GM21367 (cell line): ENCODE results near the gene CIROP.
"Not testable (repeated sequence)": the region's sequence is repeated elsewhere in the genome, so short reads cannot be mapped to it uniquely, and the experiment has no call there.

Experiments used
- ATAC-seq: cut with Tn5 transposase; IDR thresholded peaks from one replicate; pipeline ENCODE4 v1.9.1; 2021; ENCODE audit not compliant: unreplicated experiment

Gene CIROP

DNA sequence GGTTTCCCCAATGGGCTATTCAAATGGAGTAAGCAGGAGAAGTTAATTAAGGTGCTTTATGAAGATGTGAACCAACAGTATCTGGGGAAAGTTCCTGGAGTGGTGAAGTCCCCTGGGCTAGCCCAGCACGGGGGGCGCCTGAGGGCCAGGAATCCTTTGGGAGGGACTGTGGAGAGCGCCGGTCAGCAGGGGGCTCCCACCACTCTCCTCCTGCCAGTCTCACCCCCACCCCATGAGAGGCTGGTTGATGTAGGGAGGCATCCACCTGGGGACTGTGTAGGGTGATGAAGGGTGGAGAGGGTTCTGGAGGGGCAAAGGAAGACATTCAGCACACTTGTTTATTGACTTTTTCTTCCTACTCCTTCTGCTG, 9.9 kb upstream of the CIROP start:
- ATAC-seq, result no peak

DNA sequence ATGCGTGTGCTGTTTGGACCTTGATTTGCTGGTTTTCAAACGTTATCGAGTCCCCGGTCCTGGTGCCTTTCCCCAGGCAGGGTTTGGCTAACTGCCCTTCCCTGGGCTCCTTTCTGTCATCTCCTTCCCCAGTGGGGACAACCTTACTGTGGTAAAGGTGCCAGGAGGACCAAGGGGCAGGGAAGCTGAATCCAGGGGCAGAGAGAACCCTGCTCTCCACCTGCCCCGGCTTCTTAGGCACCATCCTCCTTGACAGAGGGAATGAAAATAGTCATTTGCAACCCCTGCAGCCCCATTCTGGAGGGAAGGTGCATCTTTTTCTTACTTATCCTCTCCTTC, 9.3 kb upstream of the CIROP start:
- ATAC-seq, result no peak

DNA sequence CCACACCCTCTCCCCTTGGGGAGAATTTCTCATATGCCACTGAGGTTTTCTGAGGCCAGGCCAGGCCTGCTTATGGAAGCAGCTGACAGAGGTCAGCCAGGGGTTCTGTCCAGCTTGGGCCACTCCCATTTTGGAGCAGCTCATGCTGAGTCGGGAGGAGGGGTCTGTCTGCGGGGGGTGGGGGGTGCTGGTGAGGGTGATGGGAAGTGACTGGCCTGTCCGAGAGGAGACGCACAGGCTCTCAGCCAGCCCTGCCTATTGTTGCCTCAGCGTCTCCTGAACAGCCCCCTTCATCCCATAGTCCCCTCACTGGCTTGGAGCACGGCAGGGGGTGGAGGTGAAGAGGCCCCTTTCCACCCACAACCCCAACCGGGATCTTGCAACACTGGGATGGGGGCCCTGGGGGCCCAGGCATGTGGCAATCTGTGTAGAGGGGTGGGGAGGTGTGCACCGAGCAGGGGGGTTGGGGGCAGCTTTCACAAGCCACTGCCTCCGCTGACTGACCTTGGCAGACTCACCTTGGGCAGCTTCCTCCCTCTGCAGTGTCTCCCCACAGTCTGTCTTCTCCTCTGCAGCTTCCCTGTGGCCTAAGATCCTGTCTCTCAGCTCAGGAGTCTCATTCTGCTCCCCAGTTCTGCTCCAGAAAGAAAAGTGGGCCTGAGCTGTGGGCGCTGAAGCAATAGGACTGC, 8.8 kb upstream of the CIROP start:
- ATAC-seq, result no peak

DNA sequence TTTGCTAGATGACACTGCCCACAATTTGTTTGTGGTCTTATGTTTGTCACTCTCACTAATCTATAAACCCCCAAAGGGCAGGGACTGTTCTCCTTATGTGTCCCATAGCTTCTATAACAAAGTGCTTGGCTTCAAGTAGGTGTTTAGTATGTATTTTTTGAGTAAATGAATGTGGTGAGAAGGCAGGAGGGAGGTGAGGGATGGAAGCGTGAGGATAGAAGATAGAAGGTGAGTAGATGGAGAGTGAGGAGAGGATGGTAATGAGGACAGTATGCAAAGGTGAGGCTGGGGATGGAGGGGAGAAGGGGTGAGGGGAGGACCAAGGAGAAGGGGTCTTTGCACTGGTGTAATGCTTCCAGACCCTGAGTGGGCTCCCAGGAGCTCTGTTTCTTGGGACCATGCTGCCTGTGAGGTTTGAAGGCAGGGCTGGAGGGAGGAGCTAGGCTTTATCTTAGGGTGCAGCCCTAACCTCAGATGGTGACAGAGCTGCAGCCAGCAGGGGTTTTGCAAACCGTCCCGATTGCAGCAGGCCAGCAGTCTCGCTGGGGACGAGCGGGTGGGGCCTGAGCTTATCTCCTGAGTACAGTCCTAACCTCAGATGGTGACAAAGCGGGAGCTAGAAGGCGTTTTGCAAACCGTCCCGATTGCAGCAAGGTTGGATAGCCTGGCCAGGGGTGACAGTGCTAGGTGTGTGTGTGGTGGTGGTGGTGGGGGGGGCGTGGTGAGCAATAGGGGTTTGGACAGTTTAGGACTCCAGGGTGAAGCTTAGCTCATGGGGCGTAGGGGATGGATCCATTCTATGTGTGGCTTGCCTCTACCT, 7.8 kb upstream of the CIROP start:
- ATAC-seq, result no peak

DNA sequence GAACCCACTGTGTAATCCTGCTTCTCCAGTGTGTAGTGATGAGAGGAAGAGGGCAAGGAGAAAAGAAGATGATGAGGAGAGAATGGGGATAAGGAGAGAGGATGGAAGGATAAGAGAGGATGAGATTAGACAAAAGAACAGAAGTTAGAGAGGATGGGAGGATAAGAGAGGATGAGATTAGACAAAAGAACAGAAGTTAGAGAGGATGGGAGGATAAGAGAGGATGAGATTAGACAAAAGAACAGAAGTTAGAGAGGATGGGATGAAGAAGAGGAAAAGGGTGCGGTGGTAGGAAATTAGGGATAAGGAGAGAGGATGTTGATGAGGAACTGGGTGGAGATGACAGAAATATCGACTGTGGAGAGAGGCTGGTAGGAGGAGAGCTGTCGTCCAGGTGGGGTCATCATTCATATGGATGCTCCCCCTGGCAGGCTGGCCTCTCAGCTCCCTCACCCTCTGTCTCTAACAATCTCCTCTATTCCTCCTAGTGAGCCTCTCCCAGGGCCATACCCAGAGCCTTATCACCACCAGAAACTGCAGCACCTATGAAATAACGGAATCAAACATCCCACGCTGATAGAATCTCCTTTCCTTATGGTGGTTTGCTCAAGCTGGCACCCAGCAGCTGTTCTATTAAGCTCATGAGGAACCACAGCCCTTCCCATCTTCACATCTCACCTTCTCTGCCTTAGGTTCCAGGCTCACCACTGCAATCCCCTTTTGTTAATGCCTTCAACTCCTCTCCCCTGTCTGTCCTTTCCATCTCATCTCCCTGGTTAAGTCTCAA, 6.0 kb upstream of the CIROP start:
- no peak for ATAC-seq

DNA sequence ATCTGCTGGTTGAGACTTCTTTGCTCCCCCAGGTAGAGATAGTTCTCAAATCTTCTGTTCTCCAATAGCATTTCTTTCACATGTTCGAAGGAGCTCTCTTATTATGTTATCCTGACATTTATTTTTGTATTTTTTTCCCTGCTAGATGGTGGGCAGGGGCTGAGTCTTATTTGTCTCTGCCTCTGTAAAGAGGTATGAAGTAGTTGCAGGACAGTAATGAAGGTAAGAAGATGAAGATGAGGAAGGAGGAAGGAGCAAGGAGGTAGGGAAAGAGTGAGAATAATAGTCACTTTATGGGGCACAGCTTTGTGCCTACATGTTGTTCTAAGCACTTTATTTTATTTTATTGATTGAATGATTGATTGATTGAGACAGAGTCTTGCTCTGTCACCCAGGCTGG, 5.0 kb upstream of the CIROP start:
- ATAC-seq, result no peak

DNA sequence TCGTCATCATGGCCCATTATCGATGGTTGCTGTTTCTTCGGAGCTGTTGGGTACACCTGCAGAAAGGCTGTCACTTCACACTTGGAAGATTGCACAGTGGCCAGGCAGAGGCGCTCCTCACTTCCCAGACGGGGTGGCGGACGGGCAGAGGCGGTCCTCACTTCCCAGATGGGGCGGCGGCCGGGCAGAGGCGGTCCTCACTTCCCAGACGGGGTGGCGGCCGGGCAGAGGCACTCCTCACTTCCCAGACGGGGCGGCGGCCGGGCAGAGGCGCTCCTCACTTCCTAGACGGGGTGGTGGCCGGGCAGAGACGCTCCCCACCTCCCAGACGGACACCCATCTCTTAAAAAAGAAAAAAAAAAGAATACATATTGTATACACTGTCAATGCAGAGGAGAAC, 3.4 kb upstream of the CIROP start:
- ATAC-seq, result not testable (repeated sequence)

DNA sequence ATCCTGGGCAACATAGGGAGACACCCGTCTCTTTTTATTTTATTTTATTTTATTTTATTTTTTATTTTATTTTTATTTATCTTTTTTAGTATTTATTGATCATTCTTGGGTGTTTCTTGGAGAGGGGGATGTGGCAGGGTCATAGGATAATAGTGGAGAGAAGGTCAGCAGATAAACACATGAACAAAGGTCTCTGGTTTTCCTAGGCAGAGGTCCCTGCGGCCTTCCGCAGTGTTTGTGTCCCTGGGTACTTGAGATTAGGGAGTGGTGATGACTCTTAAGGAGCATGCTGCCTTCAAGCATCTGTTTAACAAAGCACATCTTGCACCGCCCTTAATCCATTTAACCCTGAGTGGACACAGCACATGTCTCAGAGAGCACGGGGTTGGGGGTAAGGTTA, 2.8 kb upstream of the CIROP start:
- ATAC-seq, result not testable (repeated sequence)

DNA sequence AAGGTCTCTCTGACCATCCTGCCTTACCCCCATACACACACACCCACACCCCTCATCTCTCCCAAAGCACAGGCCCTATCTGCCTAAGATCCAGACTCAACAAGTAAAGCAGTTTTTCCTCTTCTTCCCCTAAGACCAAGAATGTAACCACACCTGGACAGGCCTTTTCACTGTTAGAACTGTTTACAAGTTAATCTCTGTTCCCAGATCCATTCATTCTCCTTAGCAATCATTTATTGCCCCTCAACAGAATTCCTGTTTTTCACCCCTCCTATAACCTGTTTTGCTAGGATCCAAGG, 1.9 kb upstream of the CIROP start:
- no peak for ATAC-seq

DNA sequence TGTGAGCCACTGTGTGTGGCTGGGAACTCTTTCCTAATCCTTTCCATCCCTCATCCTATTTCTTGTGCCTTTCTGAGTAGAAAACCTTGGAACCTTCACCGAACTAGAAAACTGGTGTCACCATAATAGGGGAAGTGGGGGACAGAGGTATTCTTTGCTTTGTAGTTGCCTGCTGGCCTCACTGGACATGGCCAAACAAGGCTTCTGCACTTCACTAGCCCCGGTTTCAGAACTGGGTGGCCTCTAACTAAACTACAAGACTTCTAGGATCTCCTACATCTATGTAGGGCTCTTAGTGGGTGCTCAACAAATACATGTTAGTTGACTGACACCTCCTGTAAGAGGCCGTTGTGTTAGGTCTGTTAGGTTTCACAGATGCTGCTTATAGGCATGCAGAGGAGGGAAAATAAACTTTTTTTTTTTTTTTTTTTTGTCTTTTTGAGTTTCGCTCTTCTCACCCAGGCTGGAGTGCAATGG, 597 bp upstream of the CIROP start:
- ATAC-seq, result no peak

DNA sequence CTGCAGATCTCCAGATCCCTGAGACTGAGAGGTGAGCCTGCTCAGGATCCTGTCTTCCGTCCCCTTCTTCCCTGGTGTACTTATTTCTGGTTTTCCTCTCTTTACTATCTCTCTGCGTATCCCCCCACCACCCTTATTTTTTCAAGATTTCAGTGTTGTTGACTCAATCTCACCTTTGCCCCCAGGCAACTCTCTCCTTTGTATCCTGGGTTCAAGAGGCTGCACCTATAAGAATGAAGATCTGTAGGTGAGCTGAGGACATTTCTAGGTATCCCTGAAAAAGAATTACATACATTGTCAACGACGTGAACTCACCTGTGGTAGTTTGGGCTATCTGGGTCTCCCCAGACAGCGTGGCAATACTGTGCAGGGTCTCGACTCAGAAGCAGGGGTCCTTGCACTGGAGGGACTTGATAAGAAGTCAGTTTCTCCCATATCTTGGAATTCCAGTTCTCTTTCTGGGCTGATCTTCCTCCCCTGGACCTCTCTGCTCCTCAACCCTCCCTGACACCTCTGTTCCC, 659 bp downstream of the CIROP start:
- no peak for ATAC-seq

DNA sequence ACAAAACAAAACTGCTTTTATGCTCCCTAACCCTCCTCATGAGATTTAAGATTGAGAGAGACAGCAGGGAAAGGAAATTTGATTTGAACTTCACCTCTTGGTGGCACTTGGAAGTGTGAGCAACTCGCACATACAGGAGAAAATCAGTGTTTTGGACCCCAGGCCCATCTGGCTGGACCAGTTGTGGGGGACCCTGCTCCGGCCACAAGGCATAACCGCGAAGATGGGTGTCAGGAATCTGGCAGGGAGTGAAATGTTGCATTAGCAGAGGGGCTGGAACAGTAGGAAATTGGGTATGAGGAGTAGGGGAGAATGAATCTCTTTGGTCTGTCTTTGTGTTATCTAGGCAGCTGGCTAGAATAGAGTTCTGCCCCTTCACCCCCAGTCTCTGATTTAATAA, 1.2 kb downstream of the CIROP start:
- no peak for ATAC-seq

DNA sequence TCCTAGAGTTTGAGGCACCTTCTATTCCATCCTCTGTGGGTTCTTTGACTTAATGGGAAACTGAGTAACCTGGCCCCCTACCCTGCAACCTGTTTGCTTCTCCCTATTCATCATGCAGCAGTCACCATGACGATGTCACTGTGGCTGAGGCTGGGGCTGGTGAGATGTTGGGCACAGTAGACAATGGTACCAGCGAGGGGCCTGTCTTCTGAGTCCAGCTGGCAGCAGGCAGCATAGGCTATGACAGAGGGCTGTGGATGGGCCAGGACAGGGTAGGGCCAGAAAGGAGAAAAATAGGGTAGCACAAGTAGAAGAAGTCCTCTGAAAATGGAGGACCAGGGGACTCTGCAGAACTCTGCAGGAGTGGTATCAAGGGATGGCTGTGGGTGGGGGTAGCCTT, 2.0 kb downstream of the CIROP start:
- no peak for ATAC-seq

DNA sequence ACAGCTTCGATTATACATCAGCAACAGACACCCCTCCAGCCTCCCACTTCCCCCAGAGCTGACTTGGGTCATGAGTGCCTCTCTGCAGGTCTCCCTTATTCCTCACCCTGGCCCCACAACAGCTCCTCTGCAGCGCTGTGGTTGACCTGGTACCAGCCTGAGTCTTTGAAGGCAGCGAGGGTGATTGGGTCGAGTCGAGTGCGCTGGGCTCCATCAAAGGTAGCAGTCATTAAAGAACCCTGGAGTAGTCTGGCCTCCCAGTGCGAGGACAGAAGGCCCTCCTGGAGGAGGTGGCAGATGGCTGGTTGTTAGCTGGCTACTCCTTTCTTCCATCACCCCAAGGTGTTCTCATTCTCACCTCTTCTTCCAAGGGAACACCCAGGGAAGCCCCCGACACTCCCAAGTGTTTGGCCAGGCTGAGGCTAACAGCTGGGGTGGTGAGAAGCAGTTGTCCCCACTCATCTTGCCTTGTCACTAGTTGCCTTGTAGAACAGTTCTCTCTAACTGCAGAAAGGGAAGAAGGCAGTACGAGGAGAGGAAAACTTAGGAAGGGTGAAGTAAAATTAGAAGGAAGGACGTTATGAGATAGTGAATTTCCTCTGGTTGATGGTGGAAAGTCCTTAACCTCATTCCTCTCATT, 2.7 kb downstream of the CIROP start:
- no peak for ATAC-seq

DNA sequence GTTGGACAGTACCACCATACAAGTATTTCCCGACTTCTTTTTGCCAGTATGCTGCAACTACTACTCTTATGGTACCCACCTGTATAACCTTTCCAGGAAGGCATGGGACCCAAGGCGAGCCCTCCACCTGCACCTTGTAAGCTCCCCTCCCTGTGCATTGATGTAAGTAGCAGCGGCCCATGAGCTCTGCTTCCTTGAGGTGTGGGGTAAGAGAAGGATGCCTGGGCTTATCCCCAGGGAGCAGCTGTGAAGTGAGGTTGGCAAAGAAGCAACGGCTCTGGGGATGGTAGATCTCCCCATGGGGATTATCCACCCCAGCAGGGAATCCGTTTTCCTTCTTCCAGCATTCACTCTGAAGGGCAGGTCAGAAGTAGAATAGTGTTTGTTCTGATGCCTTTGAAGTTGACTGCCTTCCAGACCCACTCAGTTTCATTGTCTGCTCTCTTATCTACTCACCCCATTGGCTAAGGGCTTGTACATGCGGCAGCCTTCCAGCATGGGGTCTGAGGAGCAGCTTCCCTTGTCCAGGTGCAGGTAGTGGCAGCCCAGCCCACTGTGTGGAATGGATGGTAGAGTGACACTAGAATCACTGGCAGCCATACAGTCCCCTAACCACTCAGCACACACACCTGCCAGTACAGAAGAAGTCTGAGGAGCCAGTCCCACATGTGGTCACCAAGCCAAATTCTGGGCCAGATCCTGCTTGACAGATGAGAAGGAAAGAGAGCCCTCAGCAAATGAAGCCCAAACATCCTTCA, 3.4 kb downstream of the CIROP start:
- ATAC-seq, result no peak

DNA sequence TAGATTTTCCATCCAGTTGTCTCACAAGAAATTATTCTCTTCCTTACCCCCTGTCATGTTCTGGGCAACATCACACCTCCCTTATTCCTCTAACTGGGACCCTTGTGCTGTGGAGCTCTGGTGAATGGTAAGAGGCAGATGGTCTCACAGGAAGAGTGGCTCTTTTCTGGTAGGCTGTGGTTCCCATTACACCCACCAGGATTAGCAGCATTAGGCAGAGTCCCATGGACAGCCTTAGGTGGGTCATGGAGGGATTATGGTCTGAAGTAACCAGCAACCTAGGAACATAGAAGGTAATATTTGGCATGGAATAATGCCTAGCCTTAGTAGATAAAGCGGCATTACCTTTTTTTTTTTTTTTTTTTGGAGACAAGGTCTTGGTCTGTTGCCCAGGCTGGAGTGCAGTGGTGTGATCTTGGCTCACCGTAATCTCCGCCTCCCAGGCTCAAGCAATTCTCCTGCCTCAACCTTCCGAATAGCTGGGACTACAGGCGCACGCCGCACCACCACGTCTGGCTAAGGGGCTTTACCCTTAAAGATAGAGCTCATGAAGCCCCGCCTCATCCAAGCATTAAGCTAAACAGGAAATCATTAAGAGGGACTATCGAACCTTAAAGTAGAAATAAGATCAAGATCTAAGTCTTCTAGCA, 5.5 kb downstream of the CIROP start:
- no peak for ATAC-seq

DNA sequence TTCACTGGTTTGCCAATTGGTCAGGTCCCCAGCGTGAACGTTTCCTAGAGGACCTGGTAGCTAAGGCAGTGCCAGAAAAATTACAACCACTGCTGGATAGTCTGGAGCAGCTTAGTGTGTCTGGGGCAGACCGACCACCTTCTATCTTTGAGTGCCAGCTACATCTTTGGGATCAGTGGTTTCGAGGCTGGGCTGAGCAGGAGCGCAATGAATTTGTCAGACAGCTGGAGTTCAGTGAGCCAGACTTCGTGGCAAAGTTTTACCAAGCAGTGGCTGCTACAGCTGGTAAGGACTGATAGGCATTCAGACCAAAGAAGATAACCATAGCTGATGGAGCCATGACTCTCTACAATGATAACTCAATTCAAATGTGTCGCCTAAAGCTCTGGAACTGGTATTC, 7.0 kb downstream of the CIROP start:
- ATAC-seq, result no peak

DNA sequence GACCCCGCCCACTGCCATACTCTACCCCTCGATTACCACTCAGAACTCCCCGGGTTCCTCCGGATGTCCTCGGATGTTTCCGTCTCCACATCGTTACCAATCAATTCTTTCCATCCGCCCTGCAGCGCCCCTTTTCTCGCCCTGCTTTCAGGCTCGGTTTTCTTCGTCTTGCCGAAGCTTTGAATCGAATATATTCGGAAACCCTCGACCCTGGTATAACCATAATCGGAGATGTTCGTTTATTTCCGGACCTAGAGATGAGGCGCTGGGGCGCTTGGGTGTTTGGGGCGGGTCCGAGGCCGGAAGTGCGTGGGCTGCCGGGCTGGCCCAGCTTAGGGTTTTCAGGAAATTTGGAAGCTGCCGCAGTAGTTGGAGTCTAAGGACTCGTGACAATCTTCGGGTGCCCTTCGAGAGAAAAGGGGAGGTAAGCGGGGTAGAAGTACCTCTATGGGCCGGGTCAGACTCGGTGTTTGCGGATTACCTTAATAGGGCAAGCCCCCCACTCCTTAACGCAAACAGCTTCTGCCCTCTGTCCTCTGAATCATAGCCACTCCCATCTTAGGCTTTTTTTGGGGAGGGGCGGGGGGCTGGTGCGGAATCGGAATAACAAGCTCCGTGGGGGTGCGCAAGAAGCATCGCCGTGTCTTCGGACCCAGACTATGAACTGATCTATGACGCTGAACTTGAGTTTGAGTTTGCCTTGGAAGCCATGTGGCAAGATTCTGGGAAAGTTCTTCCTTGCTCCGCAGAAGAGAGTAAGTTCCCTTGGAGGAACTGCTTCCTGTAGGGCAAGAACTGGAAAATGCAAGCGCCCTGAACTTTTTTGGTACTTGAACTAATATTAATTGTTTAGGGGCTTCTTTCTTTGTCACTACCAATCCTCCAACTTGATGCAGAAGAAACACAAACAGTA, 9.3 kb downstream of the CIROP start, which contains the start of gene C14orf119:
C14orf119 (plus strand) TSS at position 310 of the 913 bp plus-strand sequence. CDS start 2,154 bp downstream, outside the sequence.
- peak; percentile 91 for ATAC-seq

DNA sequence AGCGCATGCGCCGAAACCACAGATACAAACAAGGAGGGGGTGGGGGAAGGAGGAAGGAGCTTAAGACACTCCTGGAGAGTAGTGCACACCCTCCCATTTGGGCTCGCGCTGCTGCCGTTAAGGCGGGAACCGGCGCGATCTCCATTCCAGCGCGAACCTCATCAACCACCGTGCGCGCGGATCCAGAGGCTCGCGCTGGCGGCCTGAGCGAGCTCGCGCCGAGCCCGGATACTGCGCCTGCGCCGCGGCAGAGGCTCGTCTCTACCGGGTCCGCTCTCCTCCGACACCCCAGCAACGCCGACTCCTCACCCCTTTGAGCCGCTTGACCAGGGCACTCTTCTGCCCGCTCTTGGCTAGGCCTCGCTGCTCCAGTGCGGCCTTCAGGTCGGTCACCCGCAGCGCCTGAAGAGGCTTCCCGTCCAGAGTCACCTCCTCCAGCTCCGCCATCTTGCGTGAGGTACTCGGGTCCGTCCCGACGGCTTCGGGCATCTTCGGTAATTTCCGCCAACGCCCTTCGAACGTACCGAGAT, 10.1 kb downstream of the CIROP start, which contains the start of gene ACIN1:
ACIN1 (minus strand) TSS at position 471 of the 530 bp plus-strand sequence; CDS start at position 447, 24 bp downstream.
- peak; percentile 18 for ATAC-seq
